ENCODE data around the gene HMCN1. TPM values are rescaled to one million over a fixed set of nuclear protein-coding genes. Genes with fewer than 3 reads are reported as not detected.

HMCN1 gene
- total and polyA plus RNA-seq, 12 donors, result 0.56 to 5.8 (median 2.7) TPM

- intact Hi-C loops (cut with DNase I), result no loop called here
- WGBS, 4 donors, result 87 to 98% (median 93%) methylated on average over 2 of the region's 2 CpGs
- H3K9me3 ChIP-seq (replicated peaks in 1 of 3), result no peaks in the 10 kb centered on the region
- no peaks in the 10 kb centered on the region for H3K4me1 ChIP-seq (replicated peaks in 1 of 2)
- no peak for DNase-seq
- no peak for TF ChIP-seq POLR2A (IDR thresholded peaks at IDR 0.05)
- TF ChIP-seq, protein P1, sequence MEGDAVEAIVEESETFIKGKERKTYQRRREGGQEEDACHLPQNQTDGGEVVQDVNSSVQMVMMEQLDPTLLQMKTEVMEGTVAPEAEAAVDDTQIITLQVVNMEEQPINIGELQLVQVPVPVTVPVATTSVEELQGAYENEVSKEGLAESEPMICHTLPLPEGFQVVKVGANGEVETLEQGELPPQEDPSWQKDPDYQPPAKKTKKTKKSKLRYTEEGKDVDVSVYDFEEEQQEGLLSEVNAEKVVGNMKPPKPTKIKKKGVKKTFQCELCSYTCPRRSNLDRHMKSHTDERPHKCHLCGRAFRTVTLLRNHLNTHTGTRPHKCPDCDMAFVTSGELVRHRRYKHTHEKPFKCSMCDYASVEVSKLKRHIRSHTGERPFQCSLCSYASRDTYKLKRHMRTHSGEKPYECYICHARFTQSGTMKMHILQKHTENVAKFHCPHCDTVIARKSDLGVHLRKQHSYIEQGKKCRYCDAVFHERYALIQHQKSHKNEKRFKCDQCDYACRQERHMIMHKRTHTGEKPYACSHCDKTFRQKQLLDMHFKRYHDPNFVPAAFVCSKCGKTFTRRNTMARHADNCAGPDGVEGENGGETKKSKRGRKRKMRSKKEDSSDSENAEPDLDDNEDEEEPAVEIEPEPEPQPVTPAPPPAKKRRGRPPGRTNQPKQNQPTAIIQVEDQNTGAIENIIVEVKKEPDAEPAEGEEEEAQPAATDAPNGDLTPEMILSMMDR (IDR thresholded peaks at IDR 0.05), result no peak
- no peaks in the 10 kb centered on the region for H3K36me3 ChIP-seq (replicated peaks in 1 of 2)
- H3K4me3 ChIP-seq, result no peak overlapping the region
- no peak overlapping the region for H3K27ac ChIP-seq
- H3K27me3 ChIP-seq, result no peaks in the 10 kb centered on the region
These were observed 320.7 kb downstream of the HMCN1 start for GRCh38 chr1:186054932-186055331.

DNA sequence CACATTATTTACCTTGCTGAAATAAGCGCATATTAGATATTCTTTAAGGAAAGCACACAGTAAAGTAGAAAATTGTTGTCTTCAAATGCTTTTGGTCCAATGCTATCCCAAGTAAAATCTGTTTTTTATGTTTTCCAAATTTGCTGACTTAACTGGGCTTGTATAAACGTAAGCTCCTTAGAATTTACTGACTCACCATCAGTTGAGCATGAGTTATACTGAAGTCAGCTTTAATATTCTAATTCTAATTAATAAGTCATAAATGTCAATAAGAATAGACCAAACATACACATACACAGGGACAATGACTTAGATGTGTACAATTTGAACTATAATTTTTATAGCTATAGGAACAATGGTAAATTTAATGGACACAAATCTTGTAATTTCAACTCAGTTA is 321.7 kb downstream of the HMCN1 start:
- TF ChIP-seq, protein P1 (IDR thresholded peaks at IDR 0.05), result no peak
- no peak for TF ChIP-seq POLR2A (IDR thresholded peaks at IDR 0.05)
- no peaks in the 10 kb centered on the region for H3K27me3 ChIP-seq
- intact Hi-C loops (cut with DNase I), result no loop called here
- WGBS, 4 donors, result 53 to 71% (median 60%) methylated on average over 2 of the region's 2 CpGs
- no peaks in the 10 kb centered on the region for H3K4me1 ChIP-seq (replicated peaks in 1 of 2)
- no peak for DNase-seq
- H3K27ac ChIP-seq, result no peak overlapping the region
- H3K9me3 ChIP-seq (replicated peaks in 1 of 3), result no peaks in the 10 kb centered on the region
- no peak overlapping the region for H3K4me3 ChIP-seq
- no peaks in the 10 kb centered on the region for H3K36me3 ChIP-seq (replicated peaks in 1 of 2)

GRCh38 chr1:186057086-186057485 is 322.9 kb downstream of the HMCN1 start:
- Histone ChIP-seq H3K9me3 (replicated peaks in 1 of 3) (no peaks in the 10 kb centered on the region), H3K4me1 (replicated peaks in 1 of 2) (no peaks in the 10 kb centered on the region), H3K4me3 (no peak overlapping the region), H3K27me3 (no peaks in the 10 kb centered on the region), H3K36me3 (replicated peaks in 1 of 2) (no peaks in the 10 kb centered on the region), H3K27ac (no peak overlapping the region)
- no peak for DNase-seq
- intact Hi-C loops (cut with DNase I), result no loop called here
- WGBS, 4 donors, result 74 to 90% (median 83%) methylated on average over 1 of the region's 1 CpG
- no peak for TF ChIP-seq POLR2A (IDR thresholded peaks at IDR 0.05)
- TF ChIP-seq, protein P1 (IDR thresholded peaks at IDR 0.05), result no peak

DNA sequence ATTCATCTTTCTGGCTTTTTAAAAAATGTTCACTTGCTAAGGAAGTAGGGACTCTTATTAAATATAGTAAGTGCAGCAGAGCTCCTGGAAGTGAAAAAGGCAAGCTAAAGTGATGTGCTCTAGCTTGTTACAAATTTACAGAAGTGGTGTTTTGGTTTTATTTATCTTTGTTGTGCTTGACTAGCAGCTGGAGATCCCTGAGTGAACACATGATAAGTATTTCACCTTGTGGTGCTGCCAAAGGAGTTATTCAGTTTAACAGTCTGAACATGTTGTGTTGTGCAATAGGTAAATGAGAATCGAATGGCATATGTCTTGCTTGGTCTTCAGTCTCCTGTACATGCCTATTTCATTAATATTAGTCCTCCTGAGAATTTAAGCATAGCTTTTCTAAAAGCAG is 325.1 kb downstream of the HMCN1 start:
- H3K27ac ChIP-seq, result no peak overlapping the region
- intact Hi-C loops (cut with DNase I), result no loop called here
- no peak overlapping the region for H3K4me3 ChIP-seq
- no peak for DNase-seq
- no peak for TF ChIP-seq POLR2A (IDR thresholded peaks at IDR 0.05)
- TF ChIP-seq, protein P1 (IDR thresholded peaks at IDR 0.05), result no peak
- no peaks in the 10 kb centered on the region for H3K4me1 ChIP-seq (replicated peaks in 1 of 2)
- H3K9me3 ChIP-seq (replicated peaks in 1 of 3), result no peaks in the 10 kb centered on the region
- 38 to 61% (median 50%) methylated on average over 1 of the region's 1 CpG for WGBS, 4 donors
- no peaks in the 10 kb centered on the region for H3K36me3 ChIP-seq (replicated peaks in 1 of 2)
- no peaks in the 10 kb centered on the region for H3K27me3 ChIP-seq

Data from adrenal gland (tissue), 12 donors.